ENCODE data around the gene LMO4. TPM values are rescaled to one million over a fixed set of nuclear protein-coding genes. Genes with fewer than 3 reads are reported as not detected.

LMO4 gene
- polyA plus RNA-seq, 3 donors: 20.3 to 71.8 (median 22.3) TPM

DNA sequence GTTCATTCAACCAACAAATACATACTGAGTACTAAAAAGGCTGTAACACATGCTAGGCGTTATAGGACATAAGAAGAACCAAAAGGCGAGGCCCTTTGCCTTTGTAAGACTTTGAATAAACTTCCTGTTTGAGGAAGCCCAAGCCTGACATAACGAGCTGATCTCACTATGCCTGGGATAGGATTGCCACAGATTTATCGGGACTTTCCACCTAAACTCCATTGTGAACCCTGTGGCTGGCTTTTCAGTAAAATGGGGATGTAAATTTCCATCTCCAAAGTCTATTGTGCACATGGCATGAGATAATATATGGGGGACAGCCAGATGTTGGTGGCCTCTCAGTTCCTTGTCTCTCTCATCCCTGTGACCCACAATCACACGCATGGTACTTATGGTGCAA lies 41.9 kb downstream of the LMO4 start:
- peaks cover 0 to 17% (median 9%) of the 10 kb centered on the region in 7 donors for H3K9me3 Mint-ChIP-seq
- no peak for TF ChIP-seq CTCF (IDR thresholded peaks at IDR 0.05)
- no peaks in the 10 kb centered on the region for H3K27me3 ChIP-seq (ENCODE audit: control insufficient read depth in 2 of 2, insufficient read depth in 2 of 2, low read length in 2 of 2)
- no peak overlapping the region for H2AFZ ChIP-seq (ENCODE audit: insufficient read depth, low read depth, low read length, poor library complexity, severe bottlenecking)
- 82% methylated on average over 2 of the region's 5 CpGs for WGBS (ENCODE audit: insufficient coverage)
- no peak overlapping the region for H3K4me2 ChIP-seq (replicated peaks; ENCODE audit: extremely low read depth, low read length, poor library complexity, severe bottlenecking)
- H3K9me3 ChIP-seq (replicated peaks in 1 of 2; ENCODE audit: control insufficient read depth in 1 of 2, insufficient read depth in 1 of 2, low read length in 2 of 2): no peaks in the 10 kb centered on the region
- DNase-seq: no peak
- no peak overlapping the region for H3K27ac Mint-ChIP-seq
- H4K20me1 ChIP-seq (ENCODE audit: insufficient read depth, low read length): no peaks in the 10 kb centered on the region
- no peaks in the 10 kb centered on the region for H3K79me2 ChIP-seq (ENCODE audit: insufficient read depth, low read length)
- H3K4me1 Mint-ChIP-seq: no peaks in the 10 kb centered on the region
- H3K9ac ChIP-seq (ENCODE audit: insufficient read depth, low read length, poor library complexity, severe bottlenecking): no peak overlapping the region
- peaks cover 0 to 2% (median 0%) of the 10 kb centered on the region in 3 donors for H3K27me3 Mint-ChIP-seq (ENCODE audit: low read depth in 3 of 3)
- no peaks in the 10 kb centered on the region for H3K36me3 ChIP-seq (replicated peaks in 1 of 2; ENCODE audit: control insufficient read depth in 1 of 2, insufficient read depth in 2 of 2, low read length in 2 of 2)
- H3K4me1 ChIP-seq (ENCODE audit: control insufficient read depth in 1 of 2, insufficient read depth in 2 of 2, low read length in 2 of 2): no peaks in the 10 kb centered on the region
- no peak overlapping the region for H3K4me3 Mint-ChIP-seq
- intact Hi-C loops (cut with micrococcal nuclease): loop anchor here in 1 of 2 donors (5.0 kb wide), 1 partner anchor 712 kb away; no protein-coding TSS in a partner anchor
- no peak overlapping the region for H3K27ac ChIP-seq (ENCODE audit: low read depth in 1 of 2, low read length in 2 of 2)
- no peak overlapping the region for H3K4me3 ChIP-seq (replicated peaks in 1 of 3; ENCODE audit: low read depth in 2 of 3, low read length in 3 of 3)
- H3K36me3 Mint-ChIP-seq: peaks cover 0 to 5% of the 10 kb centered on the region in 2 donors

DNA sequence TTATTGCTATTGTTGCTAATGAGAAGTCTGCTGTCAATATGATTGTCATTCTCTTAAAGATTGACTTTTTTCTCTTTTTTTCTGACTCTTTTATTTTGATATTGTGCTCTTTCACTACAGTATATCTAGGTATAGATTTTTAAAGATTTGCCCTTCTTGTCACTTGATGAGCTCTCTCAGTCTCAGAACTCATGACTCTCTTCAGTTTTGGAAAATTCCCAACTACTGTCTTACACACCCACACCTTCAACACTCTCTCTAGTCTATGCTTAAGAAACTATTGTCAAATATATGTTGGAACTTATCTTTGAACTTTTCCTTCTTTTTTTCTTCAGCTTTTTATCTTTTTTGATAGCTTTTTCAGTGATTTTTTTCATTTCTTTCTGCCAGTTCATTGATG lies 50.6 kb downstream of the LMO4 start:
- Histone ChIP-seq H3K27me3 (ENCODE audit: control insufficient read depth in 2 of 2, insufficient read depth in 2 of 2, low read length in 2 of 2) (no peaks in the 10 kb centered on the region), H3K79me2 (ENCODE audit: insufficient read depth, low read length) (no peaks in the 10 kb centered on the region), H3K4me3 (replicated peaks in 1 of 3; ENCODE audit: low read depth in 2 of 3, low read length in 3 of 3) (no peak overlapping the region), H2AFZ (ENCODE audit: insufficient read depth, low read depth, low read length, poor library complexity, severe bottlenecking) (no peak overlapping the region), H3K36me3 (replicated peaks in 1 of 2; ENCODE audit: control insufficient read depth in 1 of 2, insufficient read depth in 2 of 2, low read length in 2 of 2) (no peaks in the 10 kb centered on the region), H4K20me1 (ENCODE audit: insufficient read depth, low read length) (no peaks in the 10 kb centered on the region), H3K4me1 (ENCODE audit: control insufficient read depth in 1 of 2, insufficient read depth in 2 of 2, low read length in 2 of 2) (no peaks in the 10 kb centered on the region), H3K9me3 (replicated peaks in 1 of 2; ENCODE audit: control insufficient read depth in 1 of 2, insufficient read depth in 1 of 2, low read length in 2 of 2) (peaks cover 0 to 3% of the 10 kb centered on the region in 2 donors), H3K9ac (ENCODE audit: insufficient read depth, low read length, poor library complexity, severe bottlenecking) (no peak overlapping the region), H3K4me2 (replicated peaks; ENCODE audit: extremely low read depth, low read length, poor library complexity, severe bottlenecking) (no peak overlapping the region), H3K27ac (ENCODE audit: low read depth in 1 of 2, low read length in 2 of 2) (no peak overlapping the region)
- Mint-ChIP-seq H3K27me3 (ENCODE audit: low read depth in 3 of 3) (peaks cover 0 to 2% (median 0%) of the 10 kb centered on the region in 3 donors), H3K27ac (peak overlapping the region in 1 of 7 donors; percentile 37), H3K36me3 (peaks cover 0 to 2% of the 10 kb centered on the region in 2 donors), H3K4me3 (no peak overlapping the region), H3K4me1 (no peaks in the 10 kb centered on the region), H3K9me3 (peaks cover 4 to 25% (median 17%) of the 10 kb centered on the region in 7 donors)
- DNase-seq: no peak
- intact Hi-C loops (cut with micrococcal nuclease): no loop called here
- TF ChIP-seq CTCF (IDR thresholded peaks at IDR 0.05): no peak

All from CD14-positive monocyte (primary cell).